ENCODE results near the gene CHD6.

The CHD6 gene

DNA sequence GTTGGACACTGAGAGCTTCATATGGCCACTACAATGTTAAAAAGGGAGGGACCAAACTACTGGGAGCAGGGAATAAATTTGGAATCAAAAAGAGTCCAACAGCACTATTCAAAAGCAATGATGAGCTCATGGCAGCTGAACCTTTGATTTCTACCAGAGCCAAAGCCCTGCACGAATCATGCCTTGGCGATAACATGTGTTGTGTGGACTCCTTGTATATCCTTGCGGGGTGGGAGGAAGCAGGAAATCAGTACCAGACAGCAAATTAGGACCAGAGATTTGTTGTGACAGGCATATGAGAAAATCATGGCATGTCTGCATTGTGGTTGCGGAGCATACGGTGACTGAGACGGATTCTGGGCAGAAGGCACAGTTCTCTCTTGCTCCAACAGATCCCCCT lies 166.0 kb downstream of the CHD6 start:
- no peak overlapping the region for H3K4me3 ChIP-seq
- DNase-seq (ENCODE audit: low spot score): no peak
- TF ChIP-seq, protein P1, sequence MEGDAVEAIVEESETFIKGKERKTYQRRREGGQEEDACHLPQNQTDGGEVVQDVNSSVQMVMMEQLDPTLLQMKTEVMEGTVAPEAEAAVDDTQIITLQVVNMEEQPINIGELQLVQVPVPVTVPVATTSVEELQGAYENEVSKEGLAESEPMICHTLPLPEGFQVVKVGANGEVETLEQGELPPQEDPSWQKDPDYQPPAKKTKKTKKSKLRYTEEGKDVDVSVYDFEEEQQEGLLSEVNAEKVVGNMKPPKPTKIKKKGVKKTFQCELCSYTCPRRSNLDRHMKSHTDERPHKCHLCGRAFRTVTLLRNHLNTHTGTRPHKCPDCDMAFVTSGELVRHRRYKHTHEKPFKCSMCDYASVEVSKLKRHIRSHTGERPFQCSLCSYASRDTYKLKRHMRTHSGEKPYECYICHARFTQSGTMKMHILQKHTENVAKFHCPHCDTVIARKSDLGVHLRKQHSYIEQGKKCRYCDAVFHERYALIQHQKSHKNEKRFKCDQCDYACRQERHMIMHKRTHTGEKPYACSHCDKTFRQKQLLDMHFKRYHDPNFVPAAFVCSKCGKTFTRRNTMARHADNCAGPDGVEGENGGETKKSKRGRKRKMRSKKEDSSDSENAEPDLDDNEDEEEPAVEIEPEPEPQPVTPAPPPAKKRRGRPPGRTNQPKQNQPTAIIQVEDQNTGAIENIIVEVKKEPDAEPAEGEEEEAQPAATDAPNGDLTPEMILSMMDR (IDR thresholded peaks at IDR 0.05): no peak
- no peak overlapping the region for H3K27ac ChIP-seq

- Histone ChIP-seq H3K4me3 (no peak overlapping the region), H3K27ac (no peak overlapping the region)
- DNase-seq (ENCODE audit: low spot score): no peak
- TF ChIP-seq, protein P1 (IDR thresholded peaks at IDR 0.05): no peak
Measured at GRCh38 chr20:41447006-41447405, 171.2 kb downstream of the CHD6 start.

DNA sequence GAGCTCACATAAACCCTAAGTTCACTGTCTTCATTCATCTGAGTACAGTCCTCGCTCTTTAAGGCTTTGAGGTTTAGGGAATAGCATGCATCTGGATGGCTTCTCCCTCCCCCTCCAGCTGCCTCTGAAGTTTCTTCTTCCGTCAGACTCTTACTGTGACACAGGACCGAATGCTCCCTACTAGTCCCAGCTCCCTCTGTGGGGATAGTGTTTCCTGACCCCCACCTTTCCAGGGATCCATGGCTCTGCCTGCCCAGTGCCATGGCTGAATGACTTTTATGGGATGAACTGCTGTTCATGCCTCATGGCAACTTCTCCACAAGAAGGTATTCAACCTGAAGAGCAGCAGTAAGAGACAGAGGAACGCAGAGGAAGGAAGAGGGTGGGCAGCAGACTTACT lies 171.7 kb downstream of the CHD6 start:
- no peak overlapping the region for H3K27ac ChIP-seq
- DNase-seq (ENCODE audit: low spot score): no peak

DNA sequence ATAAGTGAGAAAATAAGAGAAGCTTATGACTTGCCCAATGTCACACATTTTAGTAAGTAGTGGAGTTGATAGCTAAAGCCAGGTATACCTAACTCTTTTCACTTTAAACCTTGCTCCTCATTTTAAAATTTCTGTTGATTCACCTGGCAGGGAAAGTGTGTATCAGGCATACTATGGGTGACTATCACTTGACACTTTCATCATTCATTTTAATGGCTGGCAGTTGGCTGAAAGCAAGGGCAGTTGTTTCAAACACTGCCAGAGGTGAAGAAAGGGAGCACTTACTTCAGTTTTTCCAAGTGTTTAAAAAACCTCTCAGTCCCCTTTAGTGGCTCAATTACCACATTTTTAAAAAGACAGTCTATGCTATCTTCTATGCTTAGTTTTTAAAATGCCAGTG lies 173.4 kb downstream of the CHD6 start:
- no peak for DNase-seq (ENCODE audit: low spot score)
- TF ChIP-seq, protein P1 (IDR thresholded peaks at IDR 0.05): no peak
- H3K4me3 ChIP-seq: no peak overlapping the region
- no peak overlapping the region for H3K27ac ChIP-seq

More for the DNA sequence above, 171.7 kb downstream of the CHD6 start:
- TF ChIP-seq, protein P1 (IDR thresholded peaks at IDR 0.05): no peak
- H3K4me3 ChIP-seq: no peak overlapping the region

DNA sequence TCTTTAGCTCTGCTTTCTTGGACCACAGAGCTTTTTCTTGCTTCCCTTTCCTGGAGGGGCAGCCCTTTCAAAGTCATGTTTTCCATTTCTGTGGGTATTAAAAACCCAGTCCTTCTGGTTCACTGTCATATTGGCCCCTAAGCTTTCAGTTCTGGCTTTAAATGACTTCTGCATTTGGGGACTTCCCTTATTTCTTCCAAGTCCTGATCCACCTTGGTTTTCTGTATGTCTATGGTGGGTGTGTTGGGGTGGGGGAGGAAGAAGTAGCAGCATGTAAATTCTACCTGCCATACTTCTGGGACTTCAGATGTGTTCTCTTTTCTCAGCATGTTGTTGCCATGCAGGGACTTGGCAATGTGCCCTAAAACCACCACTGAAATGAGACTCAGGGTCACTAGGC lies 174.5 kb downstream of the CHD6 start:
- H3K27ac ChIP-seq: no peak overlapping the region
- H3K4me3 ChIP-seq: no peak overlapping the region
- TF ChIP-seq, protein P1 (IDR thresholded peaks at IDR 0.05): no peak
- no peak for DNase-seq (ENCODE audit: low spot score)

- Histone ChIP-seq H3K27ac (no peak overlapping the region), H3K4me3 (no peak overlapping the region)
- TF ChIP-seq, protein P1 (IDR thresholded peaks at IDR 0.05): no peak
- no peak for DNase-seq (ENCODE audit: low spot score)
Measured at GRCh38 chr20:41440882-41441281, 177.3 kb downstream of the CHD6 start.

- no peak overlapping the region for H3K27ac ChIP-seq
- TF ChIP-seq, protein P1 (IDR thresholded peaks at IDR 0.05): no peak
- DNase-seq (ENCODE audit: low spot score): no peak
- H3K4me3 ChIP-seq: no peak overlapping the region
Measured at GRCh38 chr20:41437836-41438235, 180.3 kb downstream of the CHD6 start.
